Neural progenitor cell (in vitro differentiated cells): ENCODE data around the gene ARMH2. TPM values are rescaled to one million over a fixed set of nuclear protein-coding genes. Genes with fewer than 3 reads are reported as not detected.

Source experiments
- DNase-seq: peaks from one replicate; pipeline ENCODE4 v3.0.0-alpha.2; 2016; ENCODE audit warnings: low spot score
- H2AFZ ChIP-seq: fragments of 200-600 bp; sonication (generic); replicated peaks from 2 replicates; pipeline ENCODE4 v1.6.1; 2016; ENCODE audit warnings: antibody characterized with exemption
- H3F3A ChIP-seq: fragments of 200-600 bp; sonication (generic); 2 replicates; pipeline ENCODE4 v1.6.1; 2016; ENCODE audit warnings: antibody characterized with exemption, low read depth
- H3K27ac ChIP-seq: fragments of 200-600 bp; sonication (generic); 2 replicates; pipeline ENCODE4 v1.5.1; 2016; ENCODE audit warnings: mild to moderate bottlenecking
- H3K27me3 ChIP-seq: fragments of 200-600 bp; sonication (generic); 2 replicates; pipeline ENCODE4 v1.6.1; 2016; ENCODE audit warnings: mild to moderate bottlenecking, moderate library complexity
- H3K36me3 ChIP-seq: fragments of 200-600 bp; sonication (generic); 2 replicates; pipeline ENCODE4 v1.5.1; 2016
- H3K4me1 ChIP-seq: fragments of 200-600 bp; sonication (generic); 2 replicates; pipeline ENCODE4 v1.6.1; 2016; ENCODE audit warnings: mixed run types
- H3K4me2 ChIP-seq: fragments of 200-600 bp; sonication (generic); 2 replicates; pipeline ENCODE4 v1.6.1; 2016
- H3K4me3 ChIP-seq: fragments of 200-600 bp; sonication (generic); 2 replicates; pipeline ENCODE4 v1.5.1; 2016
- H3K79me2 ChIP-seq: fragments of 200-600 bp; sonication (generic); 2 replicates; pipeline ENCODE4 v1.6.1; 2016; ENCODE audit warnings: low read depth
- H3K9ac ChIP-seq: fragments of 200-600 bp; sonication (generic); 2 replicates; pipeline ENCODE4 v1.6.1; 2016
- H3K9me3 ChIP-seq: fragments of 200-600 bp; sonication (generic); 2 replicates; pipeline ENCODE4 v1.5.1; 2016; ENCODE audit warnings: low read depth
- H4K20me1 ChIP-seq: fragments of 200-600 bp; sonication (generic); 2 replicates; pipeline ENCODE4 v1.6.1; 2016; ENCODE audit warnings: low read depth
- H3K27ac Mint-ChIP-seq: 3 replicates; pipeline ENCODE4 v1.8.0; 2021; ENCODE audit warnings: mixed read lengths
- H3K27me3 Mint-ChIP-seq: 2 replicates; pipeline ENCODE4 v1.8.0; 2022; ENCODE audit warnings: low read depth, mild to moderate bottlenecking, inconsistent platforms, moderate library complexity, mixed read lengths; ENCODE audit not compliant: insufficient read depth
- H3K36me3 Mint-ChIP-seq: 3 replicates; pipeline ENCODE4 v1.8.0; 2021; ENCODE audit warnings: mixed read lengths
- H3K4me1 Mint-ChIP-seq: 3 replicates; pipeline ENCODE4 v1.8.0; 2021; ENCODE audit warnings: mixed read lengths
- H3K4me3 Mint-ChIP-seq: 3 replicates; pipeline ENCODE4 v1.8.0; 2021; ENCODE audit warnings: mild to moderate bottlenecking, moderate library complexity, mixed read lengths
- H3K9me3 Mint-ChIP-seq: 3 replicates; pipeline ENCODE4 v1.8.0; 2020; ENCODE audit warnings: mixed read lengths
- EZH2 ChIP-seq: fragments of 200-600 bp; sonication (generic); IDR thresholded peaks from 2 replicates; pipeline ENCODE4 v1.6.1; 2017; ENCODE audit warnings: antibody characterized with exemption, mild to moderate bottlenecking, moderate library complexity
- EZH2phosphoT487 ChIP-seq: fragments of 200-600 bp; sonication (generic); IDR thresholded peaks from 2 replicates; pipeline ENCODE4 v1.6.1; 2017; ENCODE audit warnings: antibody characterized with exemption
- total RNA-seq: library from RNA; depleted of rRNA; stranded (reverse); fragments of >200 nt; gene quantifications from 2 replicates; pipeline ENCODE4 v1.2.3, GENCODE V29; 2015; ENCODE audit warnings: low replicate concordance
- TF ChIP-seq, protein P1 (sequence below): fragments of 200-600 bp; sonication (generic); IDR thresholded peaks from 2 replicates; pipeline ENCODE4 v1.5.1; 2017; ENCODE audit warnings: antibody characterized with exemption, mild to moderate bottlenecking

ARMH2 gene
- total RNA-seq, 1 donor from 2014 or later: not detected

DNA sequence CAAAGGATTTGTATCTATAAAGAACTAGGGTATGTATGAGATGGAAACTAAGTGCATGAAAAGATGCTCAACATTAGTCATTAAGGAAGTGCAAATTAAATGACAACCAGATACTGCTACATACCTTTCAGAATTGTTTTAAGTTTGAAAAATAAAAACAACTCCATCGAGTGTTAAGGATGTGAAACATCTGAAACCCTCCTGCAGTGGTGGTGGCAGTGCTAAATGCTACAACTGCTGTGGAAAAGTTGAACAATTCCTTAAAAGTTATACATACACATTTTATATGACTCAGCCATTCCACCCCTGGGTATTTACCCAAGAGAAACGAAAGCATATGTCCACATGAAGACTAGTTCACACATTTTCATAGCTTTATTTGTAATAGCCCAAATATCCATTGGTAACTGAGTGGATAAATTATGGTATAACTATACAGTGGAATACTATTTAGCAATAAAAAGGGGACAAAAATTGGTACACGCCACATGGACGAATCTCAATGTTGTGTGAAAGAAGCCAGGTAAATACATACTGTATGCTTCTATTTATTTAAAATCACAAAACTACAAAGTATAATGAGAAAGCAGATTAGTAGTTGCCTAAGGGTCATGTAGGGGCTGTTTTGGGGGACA lies 10.6 kb downstream of the ARMH2 start:
- no peaks in the 10 kb centered on the region for H3K27me3 ChIP-seq
- Mint-ChIP-seq H3K9me3 (no peaks in the 10 kb centered on the region), H3K4me1 (no peaks in the 10 kb centered on the region), H3K36me3 (peaks cover 28% of the 10 kb centered on the region), H3K4me3 (no peak overlapping the region), H3K27ac (no peak overlapping the region), H3K27me3 (no peaks in the 10 kb centered on the region)
- no peak for DNase-seq
- H3K4me1 ChIP-seq: no peaks in the 10 kb centered on the region
- no peak overlapping the region for H2AFZ ChIP-seq
- no peak overlapping the region for H3K4me2 ChIP-seq
- H3F3A ChIP-seq: peaks cover 11% of the 10 kb centered on the region
- no peak overlapping the region for H3K27ac ChIP-seq
- no peaks in the 10 kb centered on the region for H4K20me1 ChIP-seq
- TF ChIP-seq, protein P1, sequence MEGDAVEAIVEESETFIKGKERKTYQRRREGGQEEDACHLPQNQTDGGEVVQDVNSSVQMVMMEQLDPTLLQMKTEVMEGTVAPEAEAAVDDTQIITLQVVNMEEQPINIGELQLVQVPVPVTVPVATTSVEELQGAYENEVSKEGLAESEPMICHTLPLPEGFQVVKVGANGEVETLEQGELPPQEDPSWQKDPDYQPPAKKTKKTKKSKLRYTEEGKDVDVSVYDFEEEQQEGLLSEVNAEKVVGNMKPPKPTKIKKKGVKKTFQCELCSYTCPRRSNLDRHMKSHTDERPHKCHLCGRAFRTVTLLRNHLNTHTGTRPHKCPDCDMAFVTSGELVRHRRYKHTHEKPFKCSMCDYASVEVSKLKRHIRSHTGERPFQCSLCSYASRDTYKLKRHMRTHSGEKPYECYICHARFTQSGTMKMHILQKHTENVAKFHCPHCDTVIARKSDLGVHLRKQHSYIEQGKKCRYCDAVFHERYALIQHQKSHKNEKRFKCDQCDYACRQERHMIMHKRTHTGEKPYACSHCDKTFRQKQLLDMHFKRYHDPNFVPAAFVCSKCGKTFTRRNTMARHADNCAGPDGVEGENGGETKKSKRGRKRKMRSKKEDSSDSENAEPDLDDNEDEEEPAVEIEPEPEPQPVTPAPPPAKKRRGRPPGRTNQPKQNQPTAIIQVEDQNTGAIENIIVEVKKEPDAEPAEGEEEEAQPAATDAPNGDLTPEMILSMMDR: no peak
- no peak for TF ChIP-seq EZH2
- no peak for TF ChIP-seq EZH2phosphoT487
- H3K9ac ChIP-seq: no peak overlapping the region
- no peaks in the 10 kb centered on the region for H3K9me3 ChIP-seq
- peaks cover 35% of the 10 kb centered on the region for H3K36me3 ChIP-seq
- no peak overlapping the region for H3K4me3 ChIP-seq
- H3K79me2 ChIP-seq: peaks cover 6% of the 10 kb centered on the region

DNA sequence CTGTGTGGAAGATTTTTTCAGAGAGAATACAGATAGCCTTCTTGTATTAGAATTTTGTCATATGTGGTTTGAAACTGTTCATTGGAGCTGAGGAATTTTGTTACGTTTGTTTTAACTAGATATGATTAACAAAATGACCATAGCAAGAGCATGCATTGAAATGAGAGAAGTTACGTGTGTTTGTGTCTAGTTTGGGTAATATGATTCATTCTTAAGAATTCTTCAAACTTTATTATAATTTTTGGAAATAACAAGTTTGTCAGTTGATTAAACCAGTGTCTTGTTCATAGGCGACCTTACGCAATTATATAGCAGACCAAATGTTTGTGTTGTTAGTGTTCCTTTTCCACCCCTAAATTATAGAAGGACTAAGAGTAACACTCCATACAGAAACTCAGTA lies 18.5 kb downstream of the ARMH2 start:
- H3K4me1 ChIP-seq: peaks cover 19% of the 10 kb centered on the region
- no peak for TF ChIP-seq EZH2phosphoT487
- TF ChIP-seq, protein P1: no peak
- no peak for TF ChIP-seq EZH2
- H3K36me3 Mint-ChIP-seq: peaks cover 26% of the 10 kb centered on the region
- H3K27me3 ChIP-seq: no peaks in the 10 kb centered on the region
- H3K27ac Mint-ChIP-seq: no peak overlapping the region
- H3F3A ChIP-seq: no peaks in the 10 kb centered on the region
- H3K4me3 ChIP-seq: no peak overlapping the region
- H3K4me1 Mint-ChIP-seq: peaks cover 29% of the 10 kb centered on the region
- H3K9me3 ChIP-seq: no peaks in the 10 kb centered on the region
- peaks cover 45% of the 10 kb centered on the region for H4K20me1 ChIP-seq
- H3K9me3 Mint-ChIP-seq: no peaks in the 10 kb centered on the region
- H3K9ac ChIP-seq: no peak overlapping the region
- H3K79me2 ChIP-seq: peaks cover 74% of the 10 kb centered on the region
- peaks cover 26% of the 10 kb centered on the region for H3K36me3 ChIP-seq
- no peak overlapping the region for H3K4me2 ChIP-seq
- no peak for DNase-seq
- no peak overlapping the region for H3K4me3 Mint-ChIP-seq
- H3K27ac ChIP-seq: no peak overlapping the region
- no peak overlapping the region for H2AFZ ChIP-seq
- peaks cover 2% of the 10 kb centered on the region for H3K27me3 Mint-ChIP-seq

DNA sequence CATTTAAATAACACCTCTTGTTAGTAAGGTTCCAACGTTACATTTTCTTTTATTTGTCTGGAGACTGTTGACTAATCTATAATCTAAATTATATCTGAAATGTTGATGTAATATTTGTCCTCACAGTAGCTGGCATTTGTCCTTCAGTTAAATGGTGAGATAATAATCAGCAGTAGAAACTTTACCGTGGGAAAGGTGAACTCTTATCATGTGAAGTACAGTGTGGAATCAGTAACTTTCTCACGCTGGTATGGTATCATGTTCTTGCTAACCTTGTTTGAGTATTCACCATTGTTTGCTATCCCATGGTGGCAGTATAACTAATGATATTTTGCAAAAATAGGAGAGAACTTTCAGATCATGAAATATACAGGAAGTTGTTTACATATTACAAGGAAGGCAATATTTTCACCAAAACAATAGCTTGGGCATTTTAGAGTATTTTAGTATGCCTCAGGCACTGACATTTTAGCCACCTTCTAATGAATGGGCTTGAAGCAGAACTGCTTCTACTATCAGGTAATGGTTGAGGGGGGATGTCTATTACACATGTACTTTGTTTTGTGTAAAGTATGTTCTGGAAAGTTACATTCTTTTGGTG lies 19.2 kb downstream of the ARMH2 start:
- no peak overlapping the region for H3K27ac ChIP-seq
- H3K4me2 ChIP-seq: no peak overlapping the region
- DNase-seq: no peak
- Mint-ChIP-seq H3K27ac (no peak overlapping the region), H3K4me1 (peaks cover 29% of the 10 kb centered on the region), H3K27me3 (peaks cover 2% of the 10 kb centered on the region), H3K36me3 (peaks cover 25% of the 10 kb centered on the region), H3K4me3 (no peak overlapping the region), H3K9me3 (no peaks in the 10 kb centered on the region)
- H2AFZ ChIP-seq: no peak overlapping the region
- TF ChIP-seq, protein P1: no peak
- TF ChIP-seq EZH2 (no peak), EZH2phosphoT487 (no peak)
- H3K79me2 ChIP-seq: peaks cover 79% of the 10 kb centered on the region
- H3K9me3 ChIP-seq: no peaks in the 10 kb centered on the region
- H3F3A ChIP-seq: peaks cover 6% of the 10 kb centered on the region
- H4K20me1 ChIP-seq: peaks cover 45% of the 10 kb centered on the region
- H3K27me3 ChIP-seq: no peaks in the 10 kb centered on the region
- H3K4me1 ChIP-seq: peaks cover 19% of the 10 kb centered on the region
- H3K9ac ChIP-seq: no peak overlapping the region
- H3K4me3 ChIP-seq: no peak overlapping the region
- H3K36me3 ChIP-seq: peaks cover 19% of the 10 kb centered on the region
